ENCODE data around the gene SUGCT.

DNA sequence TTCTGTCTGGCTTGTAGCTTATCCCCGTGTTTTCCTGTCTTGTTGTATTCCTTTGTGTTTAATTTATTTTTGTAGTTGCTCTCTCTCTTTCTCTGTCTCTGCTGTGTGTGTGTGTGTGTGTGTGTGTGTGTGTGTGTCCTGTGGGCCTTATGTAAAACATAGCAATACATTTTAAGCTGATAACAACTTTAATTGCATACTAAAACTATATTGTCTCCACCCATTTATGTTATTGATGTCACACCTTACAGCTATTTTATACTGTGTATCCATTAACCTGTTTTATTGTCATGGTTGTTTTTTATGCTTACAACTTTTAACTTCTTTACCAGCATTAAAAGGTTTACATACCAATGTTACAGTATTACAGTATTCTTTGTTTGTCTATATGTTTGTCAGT, 293.6 kb downstream of the SUGCT start:
- TF ChIP-seq, protein P1, sequence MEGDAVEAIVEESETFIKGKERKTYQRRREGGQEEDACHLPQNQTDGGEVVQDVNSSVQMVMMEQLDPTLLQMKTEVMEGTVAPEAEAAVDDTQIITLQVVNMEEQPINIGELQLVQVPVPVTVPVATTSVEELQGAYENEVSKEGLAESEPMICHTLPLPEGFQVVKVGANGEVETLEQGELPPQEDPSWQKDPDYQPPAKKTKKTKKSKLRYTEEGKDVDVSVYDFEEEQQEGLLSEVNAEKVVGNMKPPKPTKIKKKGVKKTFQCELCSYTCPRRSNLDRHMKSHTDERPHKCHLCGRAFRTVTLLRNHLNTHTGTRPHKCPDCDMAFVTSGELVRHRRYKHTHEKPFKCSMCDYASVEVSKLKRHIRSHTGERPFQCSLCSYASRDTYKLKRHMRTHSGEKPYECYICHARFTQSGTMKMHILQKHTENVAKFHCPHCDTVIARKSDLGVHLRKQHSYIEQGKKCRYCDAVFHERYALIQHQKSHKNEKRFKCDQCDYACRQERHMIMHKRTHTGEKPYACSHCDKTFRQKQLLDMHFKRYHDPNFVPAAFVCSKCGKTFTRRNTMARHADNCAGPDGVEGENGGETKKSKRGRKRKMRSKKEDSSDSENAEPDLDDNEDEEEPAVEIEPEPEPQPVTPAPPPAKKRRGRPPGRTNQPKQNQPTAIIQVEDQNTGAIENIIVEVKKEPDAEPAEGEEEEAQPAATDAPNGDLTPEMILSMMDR (IDR thresholded peaks at IDR 0.05), result no peak
- no peak for TF ChIP-seq POLR2A (IDR thresholded peaks at IDR 0.05)
